Activated T-cell treated with anti-CD3 and anti-CD28 coated beads for 1 hour (primary cell): ENCODE data around the gene HCN1.
"Not testable (repeated sequence)": the region's sequence is repeated elsewhere in the genome, so short reads cannot be mapped to it uniquely, and the experiment has no call there.

Experiments
- DNase-seq: peaks from one replicate; pipeline ENCODE4 v3.0.0-alpha.2; 2020; ENCODE audit warnings: low read depth

HCN1 gene

GRCh38 chr5:45617859-45618416 is 78.2 kb downstream of the HCN1 start:
- DNase-seq, result no peak

- DNase-seq, result no peak
Observed at GRCh38 chr5:45609661-45610060, 86.5 kb downstream of the HCN1 start.

GRCh38 chr5:45604092-45604491 is 92.1 kb downstream of the HCN1 start:
- no peak for DNase-seq

DNA sequence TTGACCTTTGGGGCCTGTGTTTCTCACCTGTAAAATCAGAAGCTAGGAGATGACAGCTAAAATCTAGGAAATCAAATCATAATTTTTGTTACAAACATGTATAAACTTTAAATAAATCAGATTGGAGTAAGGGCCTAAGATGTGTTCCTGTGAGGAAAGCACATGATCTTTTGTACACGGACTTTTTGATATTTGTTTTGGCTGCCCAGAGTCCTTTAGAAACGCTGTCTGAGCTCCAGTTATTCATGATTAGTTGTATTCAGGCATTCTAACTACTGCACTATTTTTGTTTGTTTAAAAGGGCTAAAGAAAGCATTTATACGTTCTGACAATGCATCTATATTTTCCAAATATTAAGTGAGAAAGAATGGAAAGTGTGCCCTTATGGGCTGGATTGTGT is 94.8 kb downstream of the HCN1 start:
- DNase-seq, result no peak

GRCh38 chr5:45596320-45596719 is 99.9 kb downstream of the HCN1 start:
- DNase-seq, result no peak

DNA sequence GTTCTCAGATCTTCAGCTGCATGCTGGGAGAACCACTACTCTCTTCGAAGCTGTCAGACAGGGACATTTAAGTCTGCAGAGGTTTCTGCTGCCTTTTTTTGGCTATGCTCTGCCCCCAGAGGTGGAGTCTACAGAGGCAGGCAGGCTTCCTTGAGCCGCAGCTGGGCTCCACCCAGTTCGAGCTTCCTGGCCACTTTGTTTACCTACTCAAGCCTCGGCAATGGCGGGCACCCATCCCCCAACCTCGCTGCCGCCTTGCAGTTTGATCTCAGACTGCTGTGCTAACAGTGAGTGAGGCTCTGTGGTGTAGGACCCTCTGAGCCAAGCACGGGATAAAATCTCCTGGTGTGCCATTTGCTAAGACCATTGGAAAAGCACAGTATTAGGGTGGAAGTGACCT is 110.2 kb downstream of the HCN1 start:
- DNase-seq, result not testable (repeated sequence)

GRCh38 chr5:45578270-45578669 is 117.9 kb downstream of the HCN1 start:
- no peak for DNase-seq

GRCh38 chr5:45568813-45569212 is 127.4 kb downstream of the HCN1 start:
- DNase-seq, result no peak

GRCh38 chr5:45542421-45542820 is 153.8 kb downstream of the HCN1 start:
- no peak for DNase-seq

DNA sequence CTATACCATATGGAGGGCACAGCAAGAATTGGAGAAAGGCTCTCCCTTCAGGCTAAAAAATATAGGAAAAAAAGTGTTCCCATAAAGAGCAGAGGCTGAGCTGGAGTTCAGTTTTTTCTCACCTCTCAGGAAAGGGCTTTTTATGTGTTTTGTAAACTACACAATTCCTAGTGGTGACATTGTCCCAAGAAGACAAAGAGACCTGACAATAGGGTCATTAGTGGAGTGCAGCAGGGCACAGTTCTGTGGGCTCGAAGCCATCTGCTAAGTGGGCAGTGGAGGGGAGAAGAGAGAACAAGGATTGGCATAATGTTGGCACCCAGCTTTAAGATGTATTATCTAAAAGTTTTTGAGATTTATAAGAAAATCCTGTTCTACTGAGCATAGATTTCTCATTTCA is 162.5 kb downstream of the HCN1 start:
- no peak for DNase-seq

DNA sequence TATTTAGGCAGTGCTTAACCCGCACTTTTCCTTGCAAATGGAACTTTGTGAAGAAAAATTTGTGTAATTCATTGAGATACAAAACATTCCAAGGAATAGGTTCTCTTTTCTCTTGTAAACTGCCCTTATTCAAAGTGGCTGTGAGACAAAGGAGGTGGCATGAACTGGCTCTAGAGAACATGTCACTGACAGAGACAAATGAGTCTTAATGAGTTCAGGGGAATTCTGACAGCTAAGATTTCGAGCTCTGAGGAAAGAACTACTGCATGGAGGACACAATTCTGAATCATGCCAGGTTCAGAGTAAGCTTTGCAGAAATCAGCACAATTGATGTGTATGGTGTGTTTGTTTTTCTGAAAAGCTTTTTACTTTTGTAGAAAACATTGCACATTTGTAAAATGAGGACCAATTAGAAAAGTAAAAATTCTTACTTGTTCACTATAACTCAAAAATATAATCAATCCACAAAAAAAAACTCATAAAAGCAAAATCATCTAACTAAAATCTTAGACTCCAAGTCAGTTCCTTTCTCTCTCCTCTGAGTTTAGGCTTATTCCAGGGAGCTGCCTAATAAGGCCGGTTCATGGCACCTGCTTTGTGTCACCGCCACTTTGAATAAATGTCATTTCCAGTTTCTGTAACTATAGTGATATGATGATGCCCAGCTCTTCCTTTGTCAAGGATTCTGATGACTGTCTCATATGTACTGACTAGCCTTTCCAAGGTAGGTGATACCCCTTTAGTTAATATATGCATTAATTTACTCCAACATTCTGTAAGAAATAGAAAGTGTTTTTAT is 163.2 kb downstream of the HCN1 start:
- no peak for DNase-seq

- no peak for DNase-seq
Observed at GRCh38 chr5:45521067-45521466, 175.1 kb downstream of the HCN1 start.

GRCh38 chr5:45512521-45512920 is 183.7 kb downstream of the HCN1 start:
- no peak for DNase-seq

- DNase-seq, result no peak
Observed at GRCh38 chr5:45509371-45509770, 186.8 kb downstream of the HCN1 start.

DNA sequence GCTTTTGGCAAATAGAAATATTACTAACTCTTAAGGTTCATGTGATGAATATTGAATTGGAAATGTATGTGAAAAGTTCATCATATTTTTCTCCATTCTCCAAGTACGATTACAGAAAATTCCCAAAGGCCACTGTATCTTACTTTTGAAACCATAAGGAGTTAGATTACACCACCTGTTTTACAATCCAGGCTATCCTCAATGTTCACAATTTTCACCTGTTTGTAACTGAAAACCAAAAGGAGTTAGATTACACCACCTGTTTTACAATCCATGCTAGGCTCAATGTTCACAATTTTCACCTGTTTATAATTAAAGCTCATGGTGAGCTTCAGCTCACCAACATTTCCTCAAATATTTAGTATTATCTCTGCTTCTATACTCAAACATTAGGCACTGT is 188.0 kb downstream of the HCN1 start:
- no peak for DNase-seq

- no peak for DNase-seq
Observed at GRCh38 chr5:45507178-45507577, 189.0 kb downstream of the HCN1 start.

- DNase-seq, result not testable (repeated sequence)
Observed at GRCh38 chr5:45499006-45499405, 197.2 kb downstream of the HCN1 start.

DNA sequence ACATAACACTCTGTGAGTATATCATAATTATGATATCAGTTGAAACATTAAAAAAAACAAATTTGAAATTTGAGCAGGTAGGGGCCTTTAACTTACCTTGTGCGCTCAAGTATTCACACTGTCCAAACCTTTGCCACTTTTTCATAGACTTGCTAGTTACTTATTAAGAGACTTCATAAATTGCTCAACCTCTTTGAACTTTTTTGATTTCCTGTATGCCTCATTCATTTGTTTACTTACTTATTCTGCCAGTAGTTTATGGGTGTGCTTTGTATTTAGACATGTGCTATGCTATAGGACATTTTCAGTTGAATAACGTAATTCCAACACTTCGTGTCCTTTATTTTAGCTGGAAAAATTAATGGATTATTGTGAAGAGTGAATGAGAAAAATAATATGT is 204.8 kb downstream of the HCN1 start:
- DNase-seq, result no peak

- DNase-seq, result no peak
Observed at GRCh38 chr5:45484781-45485180, 211.4 kb downstream of the HCN1 start.

DNA sequence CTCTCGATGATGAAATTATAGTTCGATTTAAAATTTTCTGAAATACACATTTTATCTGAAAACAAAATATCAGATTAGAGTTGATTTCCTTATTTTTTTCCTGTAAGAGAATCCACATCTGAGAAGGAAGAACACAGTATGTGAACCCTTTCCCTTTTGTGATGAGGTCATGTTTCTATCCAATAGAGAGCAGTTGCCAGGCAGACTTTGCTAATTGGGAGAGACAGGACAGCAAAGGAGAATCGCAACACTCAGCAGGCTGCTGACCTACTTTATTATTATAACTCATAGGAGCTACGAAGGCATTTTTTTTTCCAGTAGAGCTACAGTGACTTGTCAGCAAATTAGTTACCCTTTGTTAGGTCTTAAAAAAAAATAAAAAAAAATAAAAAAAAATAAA is 242.1 kb downstream of the HCN1 start:
- no peak for DNase-seq

DNA sequence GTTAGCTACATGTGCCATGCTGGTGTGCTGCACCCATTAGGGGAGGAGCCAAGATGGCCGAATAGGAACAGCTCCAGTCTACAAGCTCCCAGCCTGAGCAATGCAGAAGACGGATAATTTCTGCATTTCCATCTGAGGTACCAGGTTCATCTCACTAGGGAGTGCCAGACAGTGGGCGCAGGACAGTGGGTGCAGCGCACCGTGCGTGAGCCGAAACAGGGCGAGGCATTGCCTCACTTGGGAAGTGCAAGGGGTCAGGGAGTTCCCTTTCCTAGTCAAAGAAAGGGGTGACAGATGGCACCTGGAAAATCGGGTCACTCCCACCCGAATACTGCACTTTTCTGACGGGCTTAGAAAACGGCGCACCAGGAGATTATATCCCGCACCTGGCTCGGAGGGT is 251.3 kb downstream of the HCN1 start:
- DNase-seq, result not testable (repeated sequence)

DNA sequence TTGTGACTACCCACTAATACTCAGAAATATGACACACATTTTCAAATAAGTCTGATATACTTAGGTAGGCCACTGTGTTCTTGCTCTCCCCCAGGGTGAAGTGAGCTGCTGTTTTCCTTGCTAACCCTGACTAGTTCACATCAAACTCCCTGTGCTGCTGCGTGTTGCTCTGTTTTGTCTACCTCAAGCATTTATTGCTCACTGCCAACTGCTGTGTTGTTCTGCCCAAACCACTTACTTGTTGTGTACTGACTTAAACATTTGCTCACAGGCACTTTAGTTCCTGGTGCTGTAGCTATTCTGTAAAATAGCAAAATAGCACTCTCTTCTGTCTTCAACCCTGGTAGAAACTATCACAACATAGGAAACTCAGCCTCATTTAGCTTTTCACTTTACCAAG is 255.7 kb downstream of the HCN1 start:
- no peak for DNase-seq

DNA sequence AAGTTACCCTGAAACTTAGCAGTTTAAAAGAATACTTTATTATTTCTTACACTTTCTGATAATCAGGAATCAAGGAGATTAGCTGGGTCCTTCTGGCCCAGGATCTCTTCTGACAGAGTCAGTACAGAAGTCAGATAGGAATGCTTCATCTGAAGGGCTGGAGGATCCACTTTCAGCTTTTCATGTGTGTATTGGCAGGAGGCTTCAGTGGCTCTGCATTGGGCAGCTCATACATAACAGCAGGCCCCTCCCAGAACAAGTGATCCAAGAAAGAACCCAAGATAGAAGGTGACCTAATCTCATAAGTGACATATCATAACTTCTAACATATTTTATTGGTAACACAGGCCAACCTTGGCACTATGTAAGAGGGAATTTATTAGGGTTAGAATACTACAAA is 258.4 kb downstream of the HCN1 start:
- no peak for DNase-seq
